GM12865 (cell line): Measurements from ENCODE around the gene PTCD2.

Experiments
- DNase-seq: peaks from one replicate; pipeline ENCODE4 v3.0.0; 2010; ENCODE audit warnings: low read depth
- H3K4me3 ChIP-seq: 2 replicates; pipeline ENCODE4 v1.5.1; 2011; ENCODE audit warnings: mild to moderate bottlenecking, low read depth, low read length, control low read depth
- CTCF ChIP-seq: IDR thresholded peaks from 2 replicates; pipeline ENCODE4 v1.5.1; 2011; ENCODE audit warnings: low read length, control low read depth, low read depth, inconsistent platforms; ENCODE audit not compliant: insufficient read depth; ENCODE audit errors: missing control alignments

PTCD2 gene

DNA sequence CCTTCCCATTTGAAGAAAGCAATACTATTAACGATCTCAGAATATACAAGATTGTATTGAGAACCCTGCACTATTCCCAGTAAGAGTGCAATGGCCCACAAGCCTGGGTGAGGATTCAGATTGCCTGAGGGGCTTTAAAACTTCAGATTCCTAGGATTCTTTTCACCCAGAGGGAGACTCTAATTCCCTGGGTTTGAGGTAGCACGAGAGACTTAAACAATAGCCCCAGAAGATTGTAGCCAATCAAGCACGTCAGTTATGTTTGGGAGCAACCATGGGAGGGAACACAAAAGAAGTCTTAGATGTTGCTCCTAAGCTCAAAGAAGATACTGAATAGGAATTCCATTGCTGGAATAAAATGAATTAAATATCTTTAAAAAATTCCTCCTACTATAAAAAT lies 18.0 kb upstream of the PTCD2 start:
- no peak overlapping the region; the same call in 1 of the 2 replicates for H3K4me3 ChIP-seq
- no peak for TF ChIP-seq CTCF
- DNase-seq: no peak

GRCh38 chr5:72305194-72306142 lies 14.7 kb upstream of the PTCD2 start:
- H3K4me3 ChIP-seq: peak overlapping the region; percentile 50
- TF ChIP-seq CTCF: no peak
- DNase-seq: peak; percentile 83

DNA sequence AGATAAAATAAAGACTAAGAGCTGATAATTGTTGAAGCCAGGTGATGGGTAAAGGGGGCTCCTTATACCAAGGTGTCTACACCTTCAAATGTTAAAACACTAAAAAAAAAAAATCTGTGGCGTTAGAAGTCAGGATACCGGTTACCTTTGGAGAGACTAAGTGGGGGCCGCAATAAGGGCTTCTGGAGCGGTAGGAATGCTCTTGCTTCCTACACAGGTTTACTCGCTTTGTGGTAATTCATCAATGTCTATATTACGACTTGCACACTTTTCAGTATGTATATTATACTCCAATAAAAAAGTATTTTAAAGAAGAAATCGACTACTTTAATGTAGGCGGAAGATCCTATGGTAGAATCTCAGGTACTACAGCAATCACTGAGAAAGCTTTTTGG lies 12.6 kb upstream of the PTCD2 start:
- no peak for DNase-seq
- TF ChIP-seq CTCF: no peak
- peak overlapping the region; percentile 67 for H3K4me3 ChIP-seq

DNA sequence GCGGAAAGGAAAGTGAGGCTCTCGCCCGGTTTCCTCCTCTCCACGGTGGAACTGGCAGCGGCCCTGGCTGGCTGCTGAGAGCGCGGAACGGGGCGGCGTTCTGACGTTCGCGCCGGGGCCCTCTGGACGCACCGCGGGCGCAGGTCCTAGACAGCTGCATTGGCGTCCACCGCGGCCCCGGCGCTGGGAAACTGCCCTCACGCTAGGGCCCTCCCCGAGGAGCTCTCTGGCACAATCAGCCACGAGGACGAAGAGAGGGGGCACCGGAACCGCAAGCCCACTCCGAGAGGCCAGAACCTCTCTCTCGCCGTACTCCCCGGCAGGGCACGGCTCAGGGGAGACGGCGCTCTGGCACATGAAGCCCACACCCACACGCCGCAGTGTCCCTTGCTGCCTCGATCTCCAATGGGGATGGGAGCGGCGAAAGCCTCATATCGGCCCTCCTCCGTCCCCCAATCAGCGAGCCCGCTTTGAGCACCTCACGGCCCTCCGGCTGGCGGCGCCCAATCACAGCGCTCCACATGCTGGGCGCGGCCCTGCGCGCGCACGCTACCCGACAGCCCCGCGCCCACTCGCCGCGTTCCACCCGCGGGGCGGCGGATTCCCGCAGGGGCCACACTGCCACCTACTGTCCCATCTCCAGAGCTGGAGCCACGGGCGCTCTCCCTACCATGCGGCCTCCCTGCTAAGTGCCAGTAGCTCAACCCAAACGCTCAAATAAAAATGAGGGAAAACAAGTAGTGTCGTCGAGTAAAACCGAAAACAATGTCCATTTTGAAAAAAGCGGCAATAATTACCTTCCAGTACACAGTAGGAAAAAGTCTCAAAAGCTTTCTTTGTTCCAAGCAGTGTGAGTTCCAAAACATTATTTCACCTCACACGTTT lies 12.0 kb upstream of the PTCD2 start:
- DNase-seq: peak; percentile 99
- peak; percentile 83 for TF ChIP-seq CTCF
- peak overlapping the region; percentile 67 for H3K4me3 ChIP-seq

DNA sequence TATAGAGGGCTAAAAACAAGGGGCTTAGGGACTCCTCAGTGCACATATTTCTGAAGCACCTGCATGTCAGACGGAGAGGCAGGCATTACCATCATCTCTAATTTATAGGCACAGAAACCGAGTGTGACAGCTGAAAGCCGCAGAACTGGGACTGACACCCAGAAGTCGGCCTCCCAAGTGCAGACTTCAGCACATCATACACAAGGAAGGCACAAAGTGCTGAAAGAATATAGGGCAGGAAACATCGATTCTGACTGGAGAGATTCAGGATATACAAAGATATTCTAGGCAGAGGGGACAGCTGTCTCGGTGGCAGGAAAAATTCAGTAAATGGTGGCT lies 11.4 kb upstream of the PTCD2 start:
- no peak for DNase-seq
- TF ChIP-seq CTCF: no peak
- H3K4me3 ChIP-seq: peak overlapping the region; percentile 35

GRCh38 chr5:72313141-72313540 lies 7.0 kb upstream of the PTCD2 start:
- no peak overlapping the region for H3K4me3 ChIP-seq
- no peak for DNase-seq
- TF ChIP-seq CTCF: no peak
